ENCODE measurements around the gene GATA5.
"Not testable (repeated sequence)": the region's sequence is repeated elsewhere in the genome, so short reads cannot be mapped to it uniquely, and the experiment has no call there.

GATA5 gene

GRCh38 chr20:62427172-62428001 is 48.4 kb downstream of the GATA5 start, which contains the start of gene RBBP8NL:
TSS of gene RBBP8NL (minus strand) at chr20:62427539. CDS start at chr20:62419647, 7,892 bp downstream.
- no peak for DNase-seq

GRCh38 chr20:62426699-62427131 is 49.1 kb downstream of the GATA5 start:
- no peak for DNase-seq

DNA sequence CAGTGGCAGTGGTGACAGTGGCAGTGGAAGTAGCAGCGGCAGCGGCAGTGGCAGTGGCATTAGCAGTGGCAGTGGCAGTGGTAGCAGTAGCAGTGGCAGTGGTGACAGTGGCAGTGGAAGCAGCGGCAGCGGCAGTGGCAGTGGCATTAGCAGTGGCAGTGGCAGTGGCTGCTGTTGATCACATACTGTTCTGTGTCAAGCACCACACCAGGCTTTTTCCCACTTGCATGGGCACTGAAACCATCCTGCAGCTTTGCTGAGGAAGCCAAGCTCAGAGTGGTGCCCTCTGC is 49.8 kb downstream of the GATA5 start:
- not testable (repeated sequence) for DNase-seq

DNA sequence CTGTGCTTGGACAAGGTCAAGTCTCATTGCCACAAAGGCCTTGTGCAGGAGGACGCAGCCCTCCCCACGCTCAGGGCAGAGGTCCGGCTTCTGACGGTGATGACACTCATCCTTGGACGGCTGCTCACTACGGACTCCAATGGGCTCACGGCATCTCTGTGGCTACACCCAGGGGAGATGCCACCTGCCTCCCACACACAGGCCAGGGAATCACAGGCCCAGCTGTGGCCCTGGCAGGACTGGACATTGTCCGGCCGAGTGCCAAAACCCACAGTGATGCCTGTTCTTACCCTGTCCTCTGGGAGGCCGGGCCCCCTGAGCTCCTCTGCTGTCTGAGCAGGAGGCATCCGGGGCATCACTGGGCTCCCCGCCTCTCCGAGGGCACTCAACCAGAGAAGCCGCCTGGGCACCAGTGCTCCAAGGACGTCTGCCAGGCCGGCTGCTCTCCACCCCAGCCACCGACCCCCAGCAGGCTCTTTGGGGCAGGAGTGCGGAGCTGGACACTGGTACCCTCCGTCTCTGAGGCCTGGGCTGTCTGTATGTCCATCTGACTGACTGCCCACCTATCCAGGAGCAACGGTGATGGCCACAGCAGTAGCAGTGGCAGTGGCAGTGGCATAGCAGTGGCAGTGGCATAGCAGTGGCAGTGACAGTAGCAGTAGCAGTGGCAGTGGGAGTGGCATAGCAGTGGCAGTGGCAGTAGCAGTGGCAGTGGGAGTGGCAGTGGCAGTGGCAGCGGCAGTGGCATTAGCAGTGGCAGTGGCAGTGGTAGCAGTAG is 50.3 kb downstream of the GATA5 start:
- DNase-seq: no peak

DNA sequence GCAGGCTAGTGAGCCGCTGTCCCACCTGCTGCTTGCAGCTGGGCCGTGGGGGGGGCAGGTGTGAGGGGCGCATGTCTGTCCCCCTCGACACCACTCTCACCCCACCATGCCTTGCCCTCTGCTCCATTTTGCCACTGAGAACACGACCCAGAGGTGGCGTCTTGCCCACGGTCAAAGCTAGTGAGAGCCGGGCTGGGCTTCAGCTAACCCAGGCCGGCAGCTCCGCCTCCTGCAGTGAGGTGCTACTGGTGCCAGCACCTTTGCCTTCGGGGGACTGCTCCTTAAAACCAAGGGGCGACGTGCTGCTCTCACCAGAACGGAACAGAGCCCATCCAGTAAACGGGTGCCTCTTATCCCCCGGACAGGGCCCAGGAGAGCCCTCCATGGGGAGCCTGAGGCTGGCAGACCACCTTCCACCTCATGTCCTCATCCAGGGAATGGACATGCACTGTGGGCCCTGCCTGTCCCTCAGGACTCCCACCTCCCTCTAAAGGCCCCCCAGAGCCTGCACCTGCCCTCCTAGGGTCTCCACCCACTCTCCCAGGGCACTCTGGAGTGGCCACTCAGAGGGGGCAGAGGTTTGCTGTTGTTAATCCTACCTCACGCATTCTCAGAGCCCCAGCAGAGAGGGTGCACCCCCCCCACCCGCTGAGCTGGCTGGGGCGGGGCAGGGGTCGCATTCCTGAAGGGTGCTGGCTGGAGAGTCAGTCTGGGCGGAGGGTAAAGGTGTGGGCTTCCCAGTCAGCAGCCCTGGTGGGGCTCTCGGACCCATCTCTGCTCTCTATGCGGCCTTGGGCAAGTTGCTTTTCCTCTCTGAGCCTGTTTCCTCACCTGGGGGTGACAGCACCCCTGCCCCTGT is 51.3 kb downstream of the GATA5 start:
- no peak for DNase-seq

DNA sequence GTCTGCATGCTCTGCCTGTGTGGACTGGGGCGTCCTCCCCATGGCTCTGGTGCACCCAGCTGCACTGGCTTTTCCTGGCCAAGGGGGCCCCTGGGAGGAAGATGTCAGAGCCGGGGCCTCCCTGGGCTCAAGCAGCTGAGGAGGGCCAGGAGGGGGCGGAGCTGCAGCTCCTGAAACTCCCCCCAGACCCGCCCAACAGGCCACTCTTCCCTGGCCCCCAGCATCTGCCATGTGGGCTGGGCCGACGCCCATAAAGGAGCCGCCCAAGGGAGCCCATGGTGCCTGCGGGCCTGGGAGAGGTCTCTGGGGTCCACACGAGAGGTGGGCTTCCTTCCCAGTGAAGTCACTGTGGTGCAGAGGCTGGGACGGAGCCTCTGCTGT is 52.5 kb downstream of the GATA5 start:
- no peak for DNase-seq

DNA sequence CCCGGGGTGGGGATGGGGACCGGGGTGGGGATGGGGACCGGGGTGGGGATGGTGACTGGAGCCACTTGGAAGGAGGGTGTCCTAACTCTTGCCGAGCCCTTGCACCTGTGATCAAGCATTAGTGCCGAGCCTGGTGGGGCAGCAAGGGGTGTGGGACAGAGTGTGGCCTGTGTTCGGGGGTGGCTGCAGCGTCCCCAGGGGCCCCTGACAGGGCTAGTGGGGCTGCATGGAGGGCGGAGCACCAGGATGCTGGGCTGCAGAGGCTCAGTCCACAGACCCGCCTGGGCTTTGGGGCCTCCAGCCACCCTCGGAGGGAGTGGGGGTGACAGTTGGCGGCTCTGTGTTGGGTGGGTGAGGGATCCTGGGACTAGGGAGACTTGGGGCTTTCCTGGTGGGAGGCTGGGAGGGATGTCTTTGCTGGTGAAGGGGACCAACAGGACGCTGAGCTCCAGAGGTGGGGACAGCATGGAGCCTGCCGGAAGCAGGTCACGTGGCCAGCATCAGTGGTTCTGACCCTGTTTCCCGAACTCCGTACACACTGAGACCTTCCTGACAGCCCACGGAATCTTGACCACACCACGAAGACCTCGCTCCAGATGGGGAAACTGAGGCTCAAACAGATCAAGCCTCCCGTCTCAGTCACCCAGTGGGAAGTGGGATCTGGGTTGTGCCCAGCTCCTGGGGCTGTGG is 53.0 kb downstream of the GATA5 start:
- no peak for DNase-seq

- no peak for DNase-seq
Measured at GRCh38 chr20:62421716-62421990, 54.1 kb downstream of the GATA5 start.

DNA sequence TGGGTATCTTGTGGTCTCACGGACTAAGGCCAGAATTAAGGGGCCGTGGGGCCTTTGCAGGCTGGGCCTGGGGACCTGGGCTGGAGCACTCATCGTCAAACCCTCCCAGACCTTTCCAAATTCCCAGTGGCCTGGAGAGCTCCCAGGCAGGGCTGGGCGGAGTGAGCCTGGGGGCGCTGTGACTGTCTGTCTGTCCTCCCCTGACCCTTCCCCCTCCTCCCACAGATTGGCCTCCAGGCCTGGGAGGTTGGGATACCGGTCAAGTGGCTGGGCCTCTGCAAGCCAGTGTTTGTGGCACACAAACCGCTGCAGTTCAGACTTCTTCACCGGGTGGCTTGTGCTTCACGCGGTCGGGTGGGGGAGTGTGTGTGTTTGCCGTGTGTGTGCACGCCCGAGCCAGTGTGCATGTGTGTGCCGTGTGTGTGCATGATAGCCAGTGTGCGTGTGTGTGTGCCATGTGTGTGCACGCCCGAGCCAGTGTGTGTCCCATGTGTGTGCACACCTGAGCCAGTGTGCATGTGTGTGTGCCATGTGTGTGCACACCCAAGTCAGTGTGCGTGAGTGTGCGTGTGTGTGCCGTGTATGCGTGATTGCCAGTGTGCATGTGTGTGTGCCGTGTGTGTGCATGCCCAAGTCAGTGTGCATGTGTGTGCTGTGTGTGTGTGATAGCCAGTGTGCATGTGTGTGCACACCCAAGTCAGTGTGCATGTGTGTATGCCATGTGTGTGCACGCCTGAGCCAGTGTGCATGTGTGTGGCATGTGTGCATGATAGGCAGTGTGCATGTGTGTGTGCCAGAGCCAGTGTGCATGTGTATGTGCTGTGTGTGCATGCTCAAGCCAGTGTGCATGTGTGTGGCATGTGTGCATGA is 54.7 kb downstream of the GATA5 start:
- DNase-seq: no peak

DNA sequence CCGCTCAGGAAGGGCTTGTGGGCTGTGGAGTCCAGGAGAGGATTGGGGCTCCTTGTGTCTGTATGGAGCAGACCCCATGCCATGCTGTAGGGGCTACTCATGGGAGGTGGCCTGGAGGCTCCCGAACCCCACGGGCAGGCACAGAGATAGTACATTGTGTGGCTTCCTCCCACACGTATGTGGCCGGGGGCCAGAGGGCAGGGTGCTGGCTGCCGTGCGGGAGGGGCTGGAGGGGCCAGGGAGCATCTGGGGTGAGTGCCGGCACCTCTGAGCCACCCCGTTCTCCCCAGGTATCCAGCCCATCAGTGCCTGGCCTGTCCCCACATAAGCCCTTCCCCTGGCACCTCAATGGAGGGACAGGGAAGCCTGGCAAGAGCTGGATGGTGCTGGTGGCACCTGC is 56.0 kb downstream of the GATA5 start:
- no peak for DNase-seq

DNA sequence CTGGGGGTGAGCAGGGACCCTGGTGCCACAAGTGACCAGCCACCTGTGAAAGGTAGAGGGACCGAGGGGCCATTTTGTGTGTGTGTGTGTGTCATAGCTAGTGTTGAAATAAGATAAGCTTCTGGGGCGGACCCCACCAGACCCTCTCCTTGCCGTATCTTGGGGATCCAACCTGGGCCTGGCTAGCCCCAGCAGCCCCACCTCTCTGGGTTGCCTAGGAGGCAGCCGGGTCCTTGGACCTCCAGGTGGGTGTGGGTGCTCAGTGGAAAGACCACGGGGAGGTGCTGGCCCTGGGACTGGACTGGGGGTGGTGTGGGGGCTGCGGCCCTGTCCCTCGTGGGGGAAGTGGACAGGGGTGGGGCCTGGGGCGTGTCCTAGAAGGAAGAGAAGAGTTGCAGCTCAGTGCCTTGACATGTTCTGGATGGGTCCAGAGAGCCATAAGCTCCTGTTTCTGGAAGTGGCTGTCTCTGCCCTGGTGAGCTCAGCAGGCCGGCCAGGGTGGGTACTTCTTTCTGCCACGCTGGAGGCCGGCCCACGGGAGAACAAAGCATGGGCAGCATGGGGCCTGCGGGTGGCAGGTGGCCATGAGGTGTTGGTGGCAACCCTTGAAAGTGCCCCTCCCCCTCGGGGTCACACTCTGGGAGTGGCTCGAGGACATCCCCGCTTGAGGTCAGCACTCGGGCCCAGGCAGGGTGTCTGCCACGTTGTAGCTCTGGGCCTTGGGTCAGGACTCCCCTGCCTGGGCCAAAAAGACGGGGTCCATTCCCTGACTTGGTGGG is 56.9 kb downstream of the GATA5 start:
- no peak for DNase-seq

GRCh38 chr20:62417981-62418708 is 57.6 kb downstream of the GATA5 start:
- no peak for DNase-seq

- DNase-seq: no peak
Measured at GRCh38 chr20:62416651-62417637, 58.9 kb downstream of the GATA5 start.

DNA sequence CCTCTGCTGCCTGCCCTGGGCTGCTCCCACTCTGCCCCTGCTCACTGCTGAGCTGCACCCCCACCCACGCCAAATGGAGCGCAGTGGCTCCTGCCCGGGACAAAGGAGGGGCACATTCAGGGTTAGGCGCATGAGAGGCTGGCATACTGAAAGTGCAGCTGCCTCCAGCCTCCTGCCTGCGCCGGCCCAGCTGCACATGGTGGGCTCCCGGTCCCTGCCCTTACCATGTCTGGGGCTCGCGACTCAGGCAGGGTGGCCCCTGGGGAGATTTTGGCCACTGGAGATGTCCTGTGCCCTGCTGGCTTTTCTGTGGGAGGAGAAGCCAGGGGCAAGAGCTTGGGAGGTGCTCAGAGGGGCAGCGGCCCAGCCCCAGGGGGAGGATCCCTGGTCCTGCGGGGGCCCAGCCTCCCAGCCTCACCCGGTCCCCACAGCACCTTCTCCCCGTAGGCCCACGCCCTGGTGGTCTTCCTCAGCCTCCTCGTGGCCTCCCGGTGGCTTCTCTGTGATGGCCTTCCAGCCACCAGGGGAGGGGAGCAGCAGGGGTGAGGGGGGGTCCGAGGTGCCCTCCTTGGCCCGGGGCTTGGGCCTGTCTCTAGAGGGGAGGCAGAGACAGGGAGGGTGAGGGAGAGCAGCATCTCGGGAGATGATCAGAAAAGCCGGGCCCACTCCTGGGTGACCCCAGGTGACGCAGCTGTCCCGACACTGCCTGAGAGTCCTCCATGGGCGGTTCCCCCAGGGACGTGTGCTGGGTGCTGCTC is 60.3 kb downstream of the GATA5 start:
- DNase-seq: no peak

- DNase-seq: no peak
Measured at GRCh38 chr20:62413896-62414481, 61.8 kb downstream of the GATA5 start.

All from activated CD4-positive, alpha-beta T cell treated with anti-CD3 and anti-CD28 coated beads for 4 hours (primary cell).